ENCODE results near the gene CPTP. TPM values are rescaled to one million over a fixed set of nuclear protein-coding genes. Genes with fewer than 3 reads are reported as not detected.

CPTP gene
- total RNA-seq, 4 donors from 2014 or later: 12.0 to 24.9 (median 18.8) TPM

DNA sequence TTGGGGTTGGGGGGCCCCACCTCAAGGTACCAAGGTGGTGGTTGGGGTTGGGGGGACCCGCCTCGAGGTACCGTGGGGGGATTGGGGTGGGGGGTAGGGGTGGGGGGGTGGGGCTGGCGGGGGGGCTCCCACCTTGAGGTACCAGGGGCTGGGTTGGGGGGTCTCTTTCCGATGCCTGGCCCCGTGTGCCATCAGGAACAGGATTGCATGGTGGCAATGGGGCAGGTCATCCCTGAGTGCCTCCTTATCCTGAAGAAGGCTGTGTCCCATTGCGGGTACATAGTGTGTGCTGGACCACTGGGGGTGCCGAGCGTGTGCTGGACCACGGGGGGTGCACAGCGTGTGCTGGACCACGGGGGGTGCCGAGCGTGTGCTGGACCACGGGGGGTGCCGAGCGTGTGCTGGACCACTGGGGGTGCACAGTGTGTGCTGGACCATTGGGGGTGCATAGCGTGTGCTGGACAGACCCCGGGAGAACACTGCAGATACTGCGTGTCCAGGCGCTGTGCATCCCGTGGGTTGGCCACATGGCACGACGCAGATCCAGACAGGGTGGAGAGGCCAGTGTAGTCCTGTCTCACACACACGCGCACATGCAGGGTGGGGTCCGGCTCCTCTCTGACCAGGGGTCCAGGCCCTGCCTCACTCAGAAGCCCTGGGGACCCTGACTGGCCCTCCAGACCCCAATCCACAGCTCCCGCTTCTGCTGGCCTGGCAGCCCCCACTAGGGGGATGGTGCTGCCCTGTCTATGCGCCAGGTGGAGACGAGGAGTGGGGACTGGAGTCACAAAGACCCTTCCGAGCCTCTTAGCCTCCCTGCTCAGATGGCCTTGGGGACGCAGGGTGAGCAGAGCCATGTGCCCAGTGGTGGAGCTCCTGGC, 40.1 kb upstream of the CPTP start:
- Histone ChIP-seq H3K4me1 (no peaks in the 10 kb centered on the region), H3K4me3 (no peak overlapping the region), H3K9me3 (no peaks in the 10 kb centered on the region), H3K36me3 (no peaks in the 10 kb centered on the region), H3K27me3 (peaks cover 0 to 23% of the 10 kb centered on the region in 2 donors), H3K27ac (no peak overlapping the region)
- WGBS, 2 donors: 81 to 82% methylated on average over 22 to 29 of the region's 32 CpGs
- TF ChIP-seq CTCF (IDR thresholded peaks at IDR 0.05) (no peak), EP300 (IDR thresholded peaks at IDR 0.05) (no peak), POLR2A (IDR thresholded peaks at IDR 0.05) (no peak)
- DNase-seq (ENCODE audit: low spot score in 2 of 2): no peak

GRCh38 chr1:1285102-1285571, 39.5 kb upstream of the CPTP start:
- WGBS, 2 donors: 84 to 87% methylated on average over 6 to 15 of the region's 22 CpGs
- H3K4me1 ChIP-seq: peaks cover 0 to under 1% (median 0%) of the 10 kb centered on the region in 4 donors
- no peaks in the 10 kb centered on the region for H3K9me3 ChIP-seq
- no peak overlapping the region for H3K27ac ChIP-seq
- no peaks in the 10 kb centered on the region for H3K36me3 ChIP-seq
- H3K4me3 ChIP-seq: no peak overlapping the region
- TF ChIP-seq EP300 (IDR thresholded peaks at IDR 0.05): no peak
- no peak for TF ChIP-seq POLR2A (IDR thresholded peaks at IDR 0.05)
- no peak for TF ChIP-seq CTCF (IDR thresholded peaks at IDR 0.05)
- no peak for DNase-seq (ENCODE audit: low spot score in 2 of 2)
- peaks cover 0 to 23% of the 10 kb centered on the region in 2 donors for H3K27me3 ChIP-seq

DNA sequence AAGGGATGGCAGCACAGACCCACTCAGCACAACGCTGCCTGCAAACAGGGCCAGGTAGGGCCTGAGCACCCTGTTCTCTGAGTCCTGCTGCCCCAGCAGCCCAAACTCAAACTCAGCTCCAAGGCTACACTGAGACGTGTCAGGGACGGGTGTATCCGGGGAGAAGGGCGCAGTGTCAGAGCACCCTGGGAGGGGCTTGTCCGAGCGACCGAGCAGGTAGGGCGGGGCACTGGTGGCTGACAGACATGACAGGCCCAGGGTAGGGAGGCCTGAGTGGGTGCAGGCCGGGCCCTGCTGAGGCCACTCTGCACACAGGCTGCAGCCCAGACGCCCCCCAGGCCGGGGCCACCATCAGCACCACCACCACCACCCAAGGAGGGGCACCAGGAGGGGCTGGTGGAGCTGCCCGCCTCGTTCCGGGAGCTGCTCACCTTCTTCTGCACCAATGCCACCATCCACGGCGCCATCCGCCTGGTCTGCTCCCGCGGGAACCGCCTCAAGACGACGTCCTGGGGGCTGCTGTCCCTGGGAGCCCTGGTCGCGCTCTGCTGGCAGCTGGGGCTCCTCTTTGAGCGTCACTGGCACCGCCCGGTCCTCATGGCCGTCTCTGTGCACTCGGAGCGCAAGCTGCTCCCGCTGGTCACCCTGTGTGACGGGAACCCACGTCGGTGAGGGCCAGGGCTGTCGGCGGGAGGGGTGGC, 38.8 kb upstream of the CPTP start:
- peaks cover 0 to 7% (median 0%) of the 10 kb centered on the region in 4 donors for H3K4me1 ChIP-seq
- no peaks in the 10 kb centered on the region for H3K9me3 ChIP-seq
- TF ChIP-seq POLR2A (IDR thresholded peaks at IDR 0.05) (no peak), CTCF (IDR thresholded peaks at IDR 0.05) (no peak), EP300 (IDR thresholded peaks at IDR 0.05) (no peak)
- DNase-seq (ENCODE audit: low spot score in 2 of 2): no peak
- H3K27me3 ChIP-seq: peaks cover 0 to 23% of the 10 kb centered on the region in 2 donors
- no peak overlapping the region for H3K4me3 ChIP-seq
- no peaks in the 10 kb centered on the region for H3K36me3 ChIP-seq
- H3K27ac ChIP-seq: no peak overlapping the region
- WGBS, 2 donors: 69 to 80% methylated on average over 26 to 31 of the region's 37 CpGs

- DNase-seq (ENCODE audit: low spot score in 2 of 2): no peak
- H3K36me3 ChIP-seq: no peaks in the 10 kb centered on the region
- no peak for TF ChIP-seq POLR2A (IDR thresholded peaks at IDR 0.05)
- TF ChIP-seq CTCF (IDR thresholded peaks at IDR 0.05): no peak
- TF ChIP-seq EP300 (IDR thresholded peaks at IDR 0.05): no peak
- 53 to 55% methylated on average over 25 to 43 of the region's 50 CpGs for WGBS, 2 donors
- H3K4me1 ChIP-seq: peaks cover 0 to 15% (median 3%) of the 10 kb centered on the region in 4 donors
- no peak overlapping the region for H3K4me3 ChIP-seq
- no peaks in the 10 kb centered on the region for H3K9me3 ChIP-seq
- H3K27ac ChIP-seq: no peak overlapping the region
- peaks cover 0 to 23% of the 10 kb centered on the region in 2 donors for H3K27me3 ChIP-seq
These were observed 38.0 kb upstream of the CPTP start for GRCh38 chr1:1286313-1287261.

All from tibial nerve (tissue), 4 donors.